Stimulated activated CD4-positive, alpha-beta T cell treated with anti-CD3 and anti-CD28 coated beads, TNF-alpha, amount 100 ng/mL, for 1 hour (primary cell): Measurements from ENCODE around the gene MAP3K21.

Source experiments
- DNase-seq, 3 donors: peaks; one replicate each; pipeline ENCODE4 v3.0.0-alpha.2; 2020; ENCODE audit warnings: low read depth in 3 of 3, low spot score in 1 of 3

MAP3K21 gene

GRCh38 chr1:233357595-233358397 lies 30.3 kb downstream of the MAP3K21 start:
- DNase-seq: no peak

- DNase-seq: no peak
Observed at GRCh38 chr1:233359431-233359830, 31.9 kb downstream of the MAP3K21 start.

DNA sequence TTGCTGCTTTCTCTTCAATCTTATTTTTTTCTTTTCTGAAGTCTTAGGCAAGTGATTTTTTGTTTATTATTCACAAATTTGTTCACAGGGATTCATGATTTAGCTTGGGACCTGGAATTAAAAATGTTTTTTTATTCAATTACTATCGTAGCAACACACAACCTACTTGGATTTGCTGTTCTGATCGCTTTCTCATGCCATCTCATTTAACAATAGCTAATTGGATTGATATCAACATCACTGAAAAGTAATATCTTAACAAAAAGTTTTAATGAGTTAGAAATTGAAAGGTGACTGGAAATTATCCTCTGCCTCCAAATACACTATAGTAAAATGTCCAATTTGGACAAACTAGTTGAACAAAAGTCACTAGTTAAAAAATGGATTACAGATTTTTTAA lies 32.4 kb downstream of the MAP3K21 start:
- no peak for DNase-seq

DNA sequence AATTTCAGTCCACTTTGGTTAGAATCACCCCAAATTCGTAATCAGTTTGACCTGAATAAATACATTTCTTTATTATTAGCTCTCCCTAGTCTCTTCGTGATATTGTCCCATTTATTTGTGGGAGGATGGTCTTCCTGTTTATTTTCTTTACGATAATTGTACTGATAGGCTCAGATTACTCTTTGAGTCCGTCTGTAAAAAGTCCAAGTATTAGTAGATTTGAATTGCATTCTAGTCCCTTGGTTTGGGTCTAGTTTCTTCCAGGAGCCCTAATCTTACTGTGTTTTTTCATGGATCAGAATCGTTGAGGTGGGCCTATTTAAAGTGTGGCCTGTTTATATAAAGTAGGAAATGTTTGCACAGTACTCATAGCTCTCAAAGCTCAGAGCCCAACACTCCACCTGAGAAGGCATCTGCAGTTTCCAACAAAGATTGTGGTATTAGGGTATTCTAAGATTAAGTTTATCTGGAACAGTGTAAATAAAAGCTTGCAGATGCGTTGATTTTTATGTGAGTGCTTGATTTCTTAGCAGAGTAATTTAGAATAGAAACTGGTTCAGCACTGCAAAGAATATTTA lies 33.1 kb downstream of the MAP3K21 start:
- DNase-seq: no peak

DNA sequence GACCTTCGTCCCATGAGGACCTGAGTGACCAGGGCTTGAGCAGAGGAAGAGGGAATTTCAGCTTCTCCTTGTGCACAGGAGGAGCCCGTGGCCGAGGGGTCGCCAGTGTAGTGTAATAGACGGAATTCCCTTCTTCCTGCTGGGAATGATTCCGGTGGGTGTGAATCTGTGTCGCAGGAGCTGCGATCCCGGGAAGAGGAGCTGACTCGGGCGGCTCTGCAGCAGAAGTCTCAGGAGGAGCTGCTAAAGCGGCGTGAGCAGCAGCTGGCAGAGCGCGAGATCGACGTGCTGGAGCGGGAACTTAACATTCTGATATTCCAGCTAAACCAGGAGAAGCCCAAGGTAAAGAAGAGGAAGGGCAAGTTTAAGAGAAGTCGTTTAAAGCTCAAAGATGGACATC lies 34.4 kb downstream of the MAP3K21 start:
- no peak for DNase-seq

GRCh38 chr1:233362743-233363142 lies 35.2 kb downstream of the MAP3K21 start:
- no peak for DNase-seq

GRCh38 chr1:233364026-233364425 lies 36.5 kb downstream of the MAP3K21 start:
- DNase-seq: no peak

DNA sequence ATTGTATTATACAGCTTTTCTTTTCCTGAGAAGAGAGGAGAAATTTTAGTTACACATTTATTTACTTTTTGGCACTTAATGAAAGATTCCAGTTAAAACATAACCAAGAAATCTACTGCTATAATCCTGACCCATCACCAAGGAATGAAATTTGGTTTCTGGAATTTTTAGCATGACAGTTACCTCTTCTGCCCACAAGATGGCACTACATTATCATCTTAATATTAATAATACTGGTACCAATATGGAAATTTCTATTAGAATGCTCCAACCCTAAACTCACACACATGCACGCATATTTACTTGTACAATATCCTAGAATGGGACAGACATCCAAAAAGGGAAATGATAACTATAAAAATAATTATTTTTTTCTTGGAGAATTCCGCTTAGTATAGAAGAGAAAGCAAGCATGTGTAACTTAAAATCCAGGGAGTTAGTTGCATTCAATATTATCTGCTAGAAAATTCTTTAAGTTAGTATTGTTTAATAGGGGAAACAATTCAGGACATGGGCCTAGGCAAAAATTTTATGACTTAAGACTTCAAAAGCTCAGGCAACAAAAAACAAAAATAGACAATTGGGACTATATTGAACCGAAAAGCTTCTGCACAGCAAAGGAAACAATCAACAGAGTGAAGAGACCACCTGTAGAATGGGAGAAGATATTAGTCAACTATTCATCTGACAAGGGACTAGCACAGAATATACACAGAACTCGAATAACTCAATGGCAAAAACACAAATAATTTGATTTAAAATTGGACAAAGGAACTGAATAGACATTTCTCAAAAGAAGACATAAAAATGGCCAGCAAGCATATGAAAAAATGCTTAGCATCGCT lies 37.4 kb downstream of the MAP3K21 start:
- no peak for DNase-seq

DNA sequence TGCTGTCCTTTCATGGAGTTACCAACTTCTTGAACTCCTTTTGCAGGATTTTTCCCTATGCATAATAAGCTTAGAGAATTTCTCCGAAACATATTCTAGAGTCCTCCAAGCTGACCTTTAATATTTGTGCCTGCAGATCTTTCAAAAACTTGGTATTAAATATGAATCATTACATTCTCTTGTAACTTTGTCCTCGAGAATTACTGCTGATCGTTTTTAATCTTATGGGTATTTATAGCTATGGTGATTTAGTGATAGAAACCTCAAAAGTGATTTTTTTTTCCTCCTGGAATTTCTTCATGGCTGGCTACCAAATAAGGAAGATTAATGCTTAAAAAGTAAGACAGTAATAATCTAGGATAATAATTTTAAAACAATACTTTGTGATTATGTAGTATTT lies 39.1 kb downstream of the MAP3K21 start:
- DNase-seq: no peak

DNA sequence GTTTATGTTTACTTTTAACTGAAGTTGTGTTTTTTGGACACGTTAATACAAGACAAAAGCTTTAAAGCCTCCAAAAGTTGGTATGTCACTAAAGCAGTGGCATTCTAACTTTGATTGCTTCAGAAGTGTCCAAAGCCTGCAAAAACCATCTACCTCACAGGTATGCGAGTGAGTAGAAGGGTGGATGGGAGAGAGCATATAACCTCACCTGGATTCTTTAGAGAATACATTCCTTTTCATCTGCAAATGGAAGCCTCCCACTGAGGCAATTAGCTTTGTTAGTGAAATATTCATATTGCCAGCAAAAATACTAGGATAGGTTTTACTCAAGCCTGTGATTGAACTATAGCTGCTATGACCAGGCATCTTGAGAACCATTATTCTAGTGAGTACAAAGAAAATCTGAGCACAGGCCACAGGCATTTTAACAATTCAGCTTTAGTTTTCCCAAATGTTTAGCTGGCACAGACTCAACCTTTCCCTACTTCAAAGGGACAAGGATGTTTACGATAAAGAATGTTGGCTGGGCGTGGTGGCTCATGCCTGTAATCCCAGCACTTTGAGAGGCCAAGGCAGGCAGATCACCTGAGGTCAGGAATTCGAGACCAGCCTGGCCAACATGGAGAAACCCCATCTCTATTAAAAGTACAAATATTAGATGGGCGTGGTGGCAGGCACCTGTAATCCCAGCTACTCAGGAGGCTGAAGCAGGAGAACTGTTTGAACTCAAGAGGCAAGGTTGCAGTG lies 39.7 kb downstream of the MAP3K21 start:
- no peak for DNase-seq

GRCh38 chr1:233368106-233368788 lies 40.7 kb downstream of the MAP3K21 start:
- DNase-seq: no peak

DNA sequence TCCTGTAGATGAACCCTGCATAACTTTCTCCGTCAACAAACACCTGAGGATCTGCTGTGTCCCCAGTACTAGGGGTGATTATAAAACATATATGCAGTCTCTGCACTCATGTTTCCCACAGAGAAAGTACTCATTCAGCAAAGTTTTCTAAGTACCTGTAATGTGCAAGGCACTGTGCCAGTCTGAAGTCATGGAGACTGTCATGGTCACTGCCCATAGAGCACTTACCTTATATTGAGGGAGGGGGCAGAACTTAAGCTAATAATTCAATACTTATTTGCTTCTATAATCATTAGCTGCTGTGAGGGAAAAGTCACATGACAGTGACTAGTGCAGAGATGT lies 41.2 kb downstream of the MAP3K21 start:
- DNase-seq: no peak

- no peak for DNase-seq
Observed at GRCh38 chr1:233372218-233373120, 44.9 kb downstream of the MAP3K21 start.

- DNase-seq: no peak
Observed at GRCh38 chr1:233373226-233373625, 45.7 kb downstream of the MAP3K21 start.

DNA sequence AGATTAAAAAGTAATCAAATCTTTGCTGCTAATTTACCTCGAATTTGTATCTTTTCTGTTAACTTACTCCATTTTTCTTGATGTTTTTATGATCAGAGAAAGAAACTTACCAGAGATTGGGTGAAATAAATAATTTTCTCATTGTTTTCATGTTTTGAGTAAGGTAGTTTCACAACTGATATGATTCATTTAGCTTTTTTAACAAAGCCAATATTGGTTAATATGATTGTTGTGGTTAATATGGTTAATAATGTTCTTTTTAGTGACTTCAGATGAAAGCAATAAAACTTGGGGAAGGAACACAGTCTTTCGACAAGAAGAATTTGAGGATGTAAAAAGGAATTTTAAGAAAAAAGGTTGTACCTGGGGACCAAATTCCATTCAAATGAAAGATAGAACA lies 48.1 kb downstream of the MAP3K21 start:
- DNase-seq: no peak

- DNase-seq: no peak
Observed at GRCh38 chr1:233376382-233377110, 49.0 kb downstream of the MAP3K21 start.

DNA sequence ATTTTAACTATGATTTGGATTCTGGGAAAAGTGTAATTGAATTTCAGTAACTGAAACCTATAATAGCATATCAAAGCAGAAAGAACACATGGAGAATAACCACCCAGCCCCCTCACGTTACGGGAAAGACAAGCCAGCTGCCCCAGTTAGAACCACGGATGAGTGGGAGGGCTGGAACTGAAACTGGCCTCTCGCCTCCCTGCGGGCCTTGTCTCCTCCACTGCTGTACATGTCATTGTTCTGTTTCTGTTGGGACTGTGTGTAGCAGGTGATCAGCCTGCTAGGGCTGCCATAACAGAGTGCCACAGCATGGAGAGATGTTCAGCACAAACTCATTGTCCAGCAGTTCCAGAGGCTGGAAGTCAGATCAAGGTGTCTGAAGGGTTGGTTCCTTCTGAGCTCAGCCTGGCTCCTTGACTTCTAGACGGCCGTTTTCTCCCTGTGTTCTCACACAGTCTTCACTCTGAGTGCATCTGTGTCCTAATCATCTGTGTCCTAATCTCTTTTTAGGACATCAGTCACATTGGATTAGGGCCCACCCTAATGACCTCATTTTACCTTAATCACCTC lies 52.4 kb downstream of the MAP3K21 start:
- DNase-seq: no peak

DNA sequence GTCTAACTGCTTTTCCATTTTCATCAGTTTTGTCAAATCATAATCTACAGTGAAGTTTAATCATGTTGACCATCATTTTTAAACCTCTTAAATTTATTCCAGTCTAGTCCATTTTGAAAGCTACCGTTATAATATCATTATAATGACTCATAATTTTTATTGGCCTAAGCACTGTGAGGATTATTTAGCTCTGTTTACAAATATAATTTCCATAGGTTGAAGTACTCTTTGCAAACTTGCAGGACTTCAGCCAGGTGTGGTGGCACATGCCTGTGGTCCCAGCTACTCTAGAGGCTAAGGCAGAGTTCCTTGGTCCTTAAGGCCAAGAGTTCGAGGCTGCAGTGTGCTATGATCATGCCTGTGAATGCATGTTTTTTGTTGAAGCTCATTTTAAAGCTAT lies 54.3 kb downstream of the MAP3K21 start:
- DNase-seq: no peak

GRCh38 chr1:233383984-233384383 lies 56.5 kb downstream of the MAP3K21 start:
- no peak for DNase-seq
